ENCODE results near the gene ZNF512B.

- TF ChIP-seq, protein P1, sequence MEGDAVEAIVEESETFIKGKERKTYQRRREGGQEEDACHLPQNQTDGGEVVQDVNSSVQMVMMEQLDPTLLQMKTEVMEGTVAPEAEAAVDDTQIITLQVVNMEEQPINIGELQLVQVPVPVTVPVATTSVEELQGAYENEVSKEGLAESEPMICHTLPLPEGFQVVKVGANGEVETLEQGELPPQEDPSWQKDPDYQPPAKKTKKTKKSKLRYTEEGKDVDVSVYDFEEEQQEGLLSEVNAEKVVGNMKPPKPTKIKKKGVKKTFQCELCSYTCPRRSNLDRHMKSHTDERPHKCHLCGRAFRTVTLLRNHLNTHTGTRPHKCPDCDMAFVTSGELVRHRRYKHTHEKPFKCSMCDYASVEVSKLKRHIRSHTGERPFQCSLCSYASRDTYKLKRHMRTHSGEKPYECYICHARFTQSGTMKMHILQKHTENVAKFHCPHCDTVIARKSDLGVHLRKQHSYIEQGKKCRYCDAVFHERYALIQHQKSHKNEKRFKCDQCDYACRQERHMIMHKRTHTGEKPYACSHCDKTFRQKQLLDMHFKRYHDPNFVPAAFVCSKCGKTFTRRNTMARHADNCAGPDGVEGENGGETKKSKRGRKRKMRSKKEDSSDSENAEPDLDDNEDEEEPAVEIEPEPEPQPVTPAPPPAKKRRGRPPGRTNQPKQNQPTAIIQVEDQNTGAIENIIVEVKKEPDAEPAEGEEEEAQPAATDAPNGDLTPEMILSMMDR (IDR thresholded peaks at IDR 0.05) = no peak
- TF ChIP-seq POLR2A (IDR thresholded peaks at IDR 0.05) = no peak
These were observed 18.9 kb downstream of the ZNF512B start for GRCh38 chr20:63950701-63951397.
